Glomerular endothelial cell (primary cell): ENCODE data around the gene FEM1C. TPM values are rescaled to one million over a fixed set of nuclear protein-coding genes. Genes with fewer than 3 reads are reported as not detected.

Experiments
- DNase-seq: peaks from one replicate; pipeline ENCODE4 v3.0.0-alpha.2; 2011; ENCODE audit warnings: low read depth, low spot score; ENCODE audit errors: extremely low read depth
- total RNA-seq: library from RNA; depleted of rRNA; stranded (reverse); fragments of >200 nt; gene quantifications from 2 replicates; pipeline ENCODE4 v1.2.3, GENCODE V29; 2015

The FEM1C gene
- total RNA-seq, 1 donor from 2014 or later, result 16.1 TPM

GRCh38 chr5:115524199-115524847 lies 20.3 kb downstream of the FEM1C start:
- no peak for DNase-seq

- no peak for DNase-seq
Observed at GRCh38 chr5:115522832-115523403, 21.7 kb downstream of the FEM1C start.

GRCh38 chr5:115520191-115520590 lies 24.4 kb downstream of the FEM1C start:
- DNase-seq, result no peak

GRCh38 chr5:115516372-115516771 lies 28.2 kb downstream of the FEM1C start:
- DNase-seq, result no peak

- DNase-seq, result no peak
Observed at GRCh38 chr5:115514220-115514619, 30.4 kb downstream of the FEM1C start.

GRCh38 chr5:115511632-115512031 lies 32.9 kb downstream of the FEM1C start:
- no peak for DNase-seq

- no peak for DNase-seq
Observed at GRCh38 chr5:115510145-115510645, 34.4 kb downstream of the FEM1C start.

- no peak for DNase-seq
Observed at GRCh38 chr5:115509547-115509946, 35.0 kb downstream of the FEM1C start.

GRCh38 chr5:115507681-115508080 lies 36.9 kb downstream of the FEM1C start:
- DNase-seq, result no peak

- no peak for DNase-seq
Observed at GRCh38 chr5:115503420-115503819, 41.2 kb downstream of the FEM1C start.

GRCh38 chr5:115501464-115502210 lies 42.9 kb downstream of the FEM1C start:
- DNase-seq, result no peak

GRCh38 chr5:115500225-115500624 lies 44.4 kb downstream of the FEM1C start:
- no peak for DNase-seq

GRCh38 chr5:115496936-115497576 lies 47.5 kb downstream of the FEM1C start:
- DNase-seq, result no peak

GRCh38 chr5:115494570-115495289 lies 49.8 kb downstream of the FEM1C start:
- DNase-seq, result no peak

- no peak for DNase-seq
Observed at GRCh38 chr5:115490596-115490995, 54.0 kb downstream of the FEM1C start.

- DNase-seq, result no peak
Observed at GRCh38 chr5:115489733-115490132, 54.8 kb downstream of the FEM1C start.

GRCh38 chr5:115487756-115488155 lies 56.8 kb downstream of the FEM1C start:
- DNase-seq, result no peak

GRCh38 chr5:115487168-115487567 lies 57.4 kb downstream of the FEM1C start:
- DNase-seq, result no peak

GRCh38 chr5:115486728-115487127 lies 57.8 kb downstream of the FEM1C start:
- DNase-seq, result no peak

- DNase-seq, result no peak
Observed at GRCh38 chr5:115484368-115484767, 60.2 kb downstream of the FEM1C start.

- no peak for DNase-seq
Observed at GRCh38 chr5:115480900-115481299, 63.7 kb downstream of the FEM1C start.
